ENCODE data around the gene AUP1.

AUP1 gene

GRCh38 chr2:74573747-74574562, 44.4 kb upstream of the AUP1 start:
- peak overlapping the region; percentile 85 for H3K27ac ChIP-seq
- POLR2A ChIA-PET (ENCODE audit: low non-redundant PET) = no interaction called here
- no peak for TF ChIP-seq CTCF (conservative IDR thresholded peaks at IDR 0.05; ENCODE audit: low read depth)
- CTCF ChIA-PET = interaction anchor here (0.6 kb wide), 1 partner anchor 20 kb away, joined by 4 read pairs; no protein-coding TSS in a partner anchor
- DNase-seq (ENCODE audit: low spot score) = peak; percentile 74

- TF ChIP-seq CTCF (conservative IDR thresholded peaks at IDR 0.05; ENCODE audit: low read depth) = no peak
- no peak for DNase-seq (ENCODE audit: low spot score)
- ChIA-PET CTCF (interaction anchor here (1.1 kb wide), 1 partner anchor 7 kb away, joined by 4 read pairs; no protein-coding TSS in a partner anchor), POLR2A (ENCODE audit: low non-redundant PET) (no interaction called here)
- H3K27ac ChIP-seq = no peak overlapping the region
These were observed 42.8 kb upstream of the AUP1 start for GRCh38 chr2:74572178-74572925.

- TF ChIP-seq CTCF (conservative IDR thresholded peaks at IDR 0.05; ENCODE audit: low read depth) = no peak
- no peak overlapping the region for H3K27ac ChIP-seq
- CTCF ChIA-PET = interaction anchor here (1.1 kb wide), 1 partner anchor 9 kb away, joined by 4 read pairs; no protein-coding TSS in a partner anchor
- POLR2A ChIA-PET (ENCODE audit: low non-redundant PET) = no interaction called here
- no peak for DNase-seq (ENCODE audit: low spot score)
These were observed 41.6 kb upstream of the AUP1 start for GRCh38 chr2:74571058-74571457.

GRCh38 chr2:74569686-74570085, 40.2 kb upstream of the AUP1 start:
- no peak for TF ChIP-seq CTCF (conservative IDR thresholded peaks at IDR 0.05; ENCODE audit: low read depth)
- no peak for DNase-seq (ENCODE audit: low spot score)
- ChIA-PET POLR2A (ENCODE audit: low non-redundant PET) (no interaction called here), CTCF (no interaction called here)
- H3K27ac ChIP-seq = no peak overlapping the region

- CTCF ChIA-PET = interaction anchor here (0.6 to 1.2 kb wide), 2 partner anchors 20 to 23 kb away, joined by 4 to 5 read pairs; no protein-coding TSS in a partner anchor
These were observed 38.4 kb upstream of the AUP1 start for GRCh38 chr2:74567881-74568280.

More at GRCh38 chr2:74567881-74568280, 38.4 kb upstream of the AUP1 start:
- TF ChIP-seq CTCF (conservative IDR thresholded peaks at IDR 0.05; ENCODE audit: low read depth) = no peak
- DNase-seq (ENCODE audit: low spot score) = peak; percentile 74
- no peak overlapping the region for H3K27ac ChIP-seq
- POLR2A ChIA-PET (ENCODE audit: low non-redundant PET) = no interaction called here

All from RWPE1 (cell line).